Mucosa of descending colon (tissue), 3 donors: ENCODE results near the gene LMX1B. TPM values are rescaled to one million over a fixed set of nuclear protein-coding genes. Genes with fewer than 3 reads are reported as not detected.

Experiments used
- ATAC-seq: fragments of 200-7000 bp; cut with Tn5 transposase; one replicate; pipeline ENCODE4 v1.9.1; 2020; ENCODE audit warnings: mild to moderate bottlenecking, moderate library complexity
- DNase-seq, 3 donors: peaks; one replicate each; pipeline ENCODE4 v3.0.0-alpha.2; 2020
- H3K36me3 ChIP-seq: fragments of 200-600 bp; one replicate; pipeline ENCODE4 v1.8.0; 2021; ENCODE audit warnings: low read depth, mild to moderate bottlenecking
- H3K4me1 ChIP-seq: fragments of 200-600 bp; one replicate; pipeline ENCODE4 v1.8.0; 2021; ENCODE audit warnings: low read depth, mild to moderate bottlenecking
- H3K4me3 ChIP-seq: fragments of 200-600 bp; one replicate; pipeline ENCODE4 v1.8.0; 2021; ENCODE audit warnings: mild to moderate bottlenecking
- H3K9me3 ChIP-seq: fragments of 200-600 bp; one replicate; pipeline ENCODE4 v1.8.0; 2021; ENCODE audit warnings: mild to moderate bottlenecking
- intact Hi-C, 2 donors: fragments of 100-400 bp; cut with DNase I in 1 of 2; cut with micrococcal nuclease in 1 of 2; formaldehyde crosslinking; loops; one replicate each; pipeline versions ENCODE4 v1.11.0 to v1.11.1; 2022; cut with DNase I, micrococcal nuclease
- total RNA-seq, 3 donors: library from RNA; stranded (reverse); fragmentation: NEBNext Ultra II Directional in 2 of 3; extraction: Animal tissue kit (Norgen Biotek cat#: 25700) in 2 of 3; gene quantifications; one replicate each; pipeline versions ENCODE4 v1.2.1 to v1.2.4, GENCODE V29; 2021 to 2023
- TF ChIP-seq, protein P1 (sequence below): fragments of 200-600 bp; IDR thresholded peaks from one replicate; pipeline ENCODE4 v1.8.0; 2022; ENCODE audit warnings: antibody characterized with exemption, mild to moderate bottlenecking
- donor health status: DM: no; HTN: no; CAD: no; lungs with moderate emphysema.
- donor health status: DM: no; HTN: no; CAD: no.
- donor health status: DM: no; HTN: yes; CAD: no.

Gene LMX1B
- total RNA-seq, 3 donors from 2014 or later: 0.14 to 0.51 TPM; not detected in 1

DNA sequence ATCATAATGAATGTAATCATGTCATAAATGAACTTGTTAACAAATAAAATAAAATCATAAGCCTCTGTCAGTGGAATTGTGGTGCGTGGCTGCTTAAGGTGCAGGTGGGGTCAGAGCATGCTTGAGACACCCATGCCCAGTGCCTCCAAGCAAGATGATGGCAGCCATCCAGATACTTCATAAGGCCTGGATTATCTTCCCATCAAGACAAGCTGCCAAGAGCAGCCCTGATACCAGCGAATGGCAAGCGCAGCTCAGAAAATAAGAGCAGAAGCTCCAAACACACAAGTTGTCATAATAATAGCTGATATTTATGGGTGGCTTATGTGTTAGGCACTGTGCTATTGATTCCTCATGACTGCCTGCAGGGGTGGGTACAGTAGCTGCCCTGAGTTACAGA is 21.8 kb upstream of the LMX1B start:
- TF ChIP-seq, protein P1, sequence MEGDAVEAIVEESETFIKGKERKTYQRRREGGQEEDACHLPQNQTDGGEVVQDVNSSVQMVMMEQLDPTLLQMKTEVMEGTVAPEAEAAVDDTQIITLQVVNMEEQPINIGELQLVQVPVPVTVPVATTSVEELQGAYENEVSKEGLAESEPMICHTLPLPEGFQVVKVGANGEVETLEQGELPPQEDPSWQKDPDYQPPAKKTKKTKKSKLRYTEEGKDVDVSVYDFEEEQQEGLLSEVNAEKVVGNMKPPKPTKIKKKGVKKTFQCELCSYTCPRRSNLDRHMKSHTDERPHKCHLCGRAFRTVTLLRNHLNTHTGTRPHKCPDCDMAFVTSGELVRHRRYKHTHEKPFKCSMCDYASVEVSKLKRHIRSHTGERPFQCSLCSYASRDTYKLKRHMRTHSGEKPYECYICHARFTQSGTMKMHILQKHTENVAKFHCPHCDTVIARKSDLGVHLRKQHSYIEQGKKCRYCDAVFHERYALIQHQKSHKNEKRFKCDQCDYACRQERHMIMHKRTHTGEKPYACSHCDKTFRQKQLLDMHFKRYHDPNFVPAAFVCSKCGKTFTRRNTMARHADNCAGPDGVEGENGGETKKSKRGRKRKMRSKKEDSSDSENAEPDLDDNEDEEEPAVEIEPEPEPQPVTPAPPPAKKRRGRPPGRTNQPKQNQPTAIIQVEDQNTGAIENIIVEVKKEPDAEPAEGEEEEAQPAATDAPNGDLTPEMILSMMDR: no peak
- intact Hi-C loops: no loop called here
- DNase-seq (no peak), ATAC-seq (no peak)
- H3K9me3 ChIP-seq: no peaks in the 10 kb centered on the region
- H3K4me1 ChIP-seq: no peaks in the 10 kb centered on the region
- H3K36me3 ChIP-seq: no peaks in the 10 kb centered on the region
- no peak overlapping the region for H3K4me3 ChIP-seq

DNA sequence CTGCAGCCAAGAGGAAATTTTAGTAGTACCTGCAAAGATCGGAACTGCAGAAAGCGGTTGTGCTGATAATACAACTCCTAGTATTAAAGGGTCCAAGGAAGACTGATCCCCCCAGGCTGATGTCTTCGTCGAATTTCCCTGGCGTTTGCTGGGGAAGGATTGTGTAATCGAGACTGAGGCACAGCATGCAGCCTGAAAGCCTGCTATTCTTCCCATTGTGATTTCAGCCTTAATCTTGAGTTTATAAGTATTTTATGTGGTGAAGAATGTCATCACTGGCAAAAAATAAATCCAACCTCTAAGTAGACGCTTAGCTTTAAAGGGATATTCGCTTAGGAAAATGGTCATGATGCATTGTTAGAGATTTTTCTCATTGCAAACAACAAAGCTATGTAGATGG is 21.3 kb upstream of the LMX1B start:
- no peak for DNase-seq
- no peak overlapping the region for H3K4me3 ChIP-seq
- no peaks in the 10 kb centered on the region for H3K4me1 ChIP-seq
- no peaks in the 10 kb centered on the region for H3K36me3 ChIP-seq
- intact Hi-C loops: no loop called here
- TF ChIP-seq, protein P1: no peak
- no peak for ATAC-seq
- H3K9me3 ChIP-seq: no peaks in the 10 kb centered on the region

DNA sequence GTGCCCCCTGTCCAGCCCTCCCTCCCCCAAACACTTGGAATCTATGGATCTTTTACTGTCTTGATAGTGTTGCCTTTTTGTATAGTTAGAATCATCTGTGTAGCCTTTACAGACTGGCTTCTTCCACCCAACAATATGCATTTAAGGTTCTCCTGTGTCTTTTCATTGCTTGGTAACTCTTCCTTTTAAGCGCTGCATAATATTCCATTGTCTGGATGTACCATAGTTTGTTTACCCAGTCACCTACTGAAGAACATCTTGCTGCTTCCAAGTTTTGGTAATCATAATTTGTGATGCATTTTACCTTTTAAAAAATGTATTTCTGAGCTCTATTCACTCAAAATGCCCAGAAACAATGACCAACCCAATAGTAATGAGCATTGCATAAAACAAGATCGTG is 17.7 kb upstream of the LMX1B start:
- intact Hi-C loops: no loop called here
- no peak for DNase-seq

DNA sequence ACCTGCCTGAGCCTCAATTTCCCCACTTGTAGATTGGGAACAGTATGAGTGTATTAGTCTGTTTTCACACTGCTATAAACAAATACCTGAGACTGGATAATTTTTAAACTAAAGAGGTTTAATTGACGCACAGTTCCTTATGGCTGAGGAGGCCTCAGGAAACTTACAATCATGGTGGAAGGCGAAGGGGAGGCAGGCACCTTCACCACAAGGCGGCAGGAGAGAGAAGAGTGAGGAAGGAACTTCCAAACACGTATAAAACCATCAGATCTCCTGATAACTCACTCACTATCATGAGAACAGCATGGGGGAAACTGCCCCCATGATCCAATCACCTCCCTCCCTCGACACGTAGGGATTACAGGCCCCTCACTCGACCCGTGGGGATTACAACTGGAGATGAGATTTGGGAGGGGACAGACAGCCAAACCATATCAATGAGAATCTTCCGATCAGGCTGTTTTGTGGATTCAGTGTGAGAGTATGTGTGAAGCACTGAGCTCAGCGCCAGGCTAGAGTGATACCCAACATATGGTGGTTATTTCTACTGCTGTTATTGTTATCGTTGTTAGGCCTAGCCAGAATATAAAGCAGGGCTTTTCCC is 14.6 kb upstream of the LMX1B start:
- no peak for DNase-seq
- no peak for ATAC-seq
- TF ChIP-seq, protein P1: no peak
- intact Hi-C loops: no loop called here
- Histone ChIP-seq H3K36me3 (no peaks in the 10 kb centered on the region), H3K4me3 (no peak overlapping the region), H3K4me1 (no peaks in the 10 kb centered on the region), H3K9me3 (no peaks in the 10 kb centered on the region)

More for the DNA sequence above, 17.7 kb upstream of the LMX1B start:
- Histone ChIP-seq H3K4me1 (no peaks in the 10 kb centered on the region), H3K9me3 (no peaks in the 10 kb centered on the region), H3K4me3 (no peak overlapping the region), H3K36me3 (no peaks in the 10 kb centered on the region)
- ATAC-seq: no peak
- TF ChIP-seq, protein P1: no peak

DNA sequence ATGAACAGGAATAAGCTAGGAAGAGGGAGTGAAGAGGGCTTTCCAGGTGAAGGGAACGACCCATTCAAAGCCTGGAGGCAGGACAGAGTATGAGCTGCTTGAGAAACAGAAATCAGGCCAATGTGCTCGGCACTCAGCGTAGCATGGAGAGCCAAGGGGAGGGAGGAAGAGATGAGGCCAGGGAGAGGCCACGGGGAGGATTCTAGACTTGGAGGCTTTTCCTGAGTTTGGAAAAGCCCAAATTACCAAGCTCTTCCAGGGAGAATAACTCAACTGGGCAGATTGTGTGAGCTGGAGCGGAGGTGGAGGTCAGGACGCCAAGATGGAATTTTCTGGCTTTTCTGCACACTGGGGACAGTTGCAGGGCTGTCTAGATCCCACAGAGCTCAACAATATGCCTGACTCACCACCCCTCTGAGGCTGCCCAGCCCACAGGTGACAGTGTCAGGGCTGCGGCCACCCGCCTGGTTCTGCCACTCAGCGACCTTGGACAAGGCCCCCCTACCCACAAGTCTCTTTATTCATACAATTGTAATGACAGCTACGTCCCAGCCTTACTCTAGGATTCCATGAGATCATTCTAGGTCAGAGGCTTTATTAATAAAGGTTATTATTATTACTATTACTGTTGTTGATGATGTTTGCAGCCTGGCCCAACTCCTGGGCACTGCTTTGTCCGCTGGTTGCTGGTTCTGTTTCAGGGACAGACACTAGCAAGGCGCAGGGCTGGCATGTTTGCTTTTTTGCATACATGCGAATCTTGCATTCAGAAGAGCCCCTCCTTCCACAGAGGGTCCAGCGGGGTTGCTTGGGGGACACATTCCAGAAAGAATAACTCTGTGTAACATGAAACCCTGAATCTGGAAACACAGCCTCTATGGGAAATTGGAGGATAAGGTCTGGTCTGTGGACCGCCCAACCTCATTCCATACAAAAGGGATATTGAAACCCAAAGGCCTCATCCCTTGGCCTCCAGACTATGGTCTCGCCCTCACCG is 9.4 kb upstream of the LMX1B start:
- DNase-seq (no peak), ATAC-seq (no peak)
- no peaks in the 10 kb centered on the region for H3K4me1 ChIP-seq
- TF ChIP-seq, protein P1: no peak
- intact Hi-C loops: no loop called here
- no peaks in the 10 kb centered on the region for H3K36me3 ChIP-seq
- H3K4me3 ChIP-seq: no peak overlapping the region
- H3K9me3 ChIP-seq: no peaks in the 10 kb centered on the region
